Measurements from ENCODE around the gene COBLL1. TPM values are rescaled to one million over a fixed set of nuclear protein-coding genes. Genes with fewer than 3 reads are reported as not detected.
A peak's percentile ranks its signal among the peaks of the same experiment; 100 is the strongest.

COBLL1 gene
- polyA plus RNA-seq, 6 donors from 2014 or later: 39.0 to 91.5 (median 76.4) TPM

DNA sequence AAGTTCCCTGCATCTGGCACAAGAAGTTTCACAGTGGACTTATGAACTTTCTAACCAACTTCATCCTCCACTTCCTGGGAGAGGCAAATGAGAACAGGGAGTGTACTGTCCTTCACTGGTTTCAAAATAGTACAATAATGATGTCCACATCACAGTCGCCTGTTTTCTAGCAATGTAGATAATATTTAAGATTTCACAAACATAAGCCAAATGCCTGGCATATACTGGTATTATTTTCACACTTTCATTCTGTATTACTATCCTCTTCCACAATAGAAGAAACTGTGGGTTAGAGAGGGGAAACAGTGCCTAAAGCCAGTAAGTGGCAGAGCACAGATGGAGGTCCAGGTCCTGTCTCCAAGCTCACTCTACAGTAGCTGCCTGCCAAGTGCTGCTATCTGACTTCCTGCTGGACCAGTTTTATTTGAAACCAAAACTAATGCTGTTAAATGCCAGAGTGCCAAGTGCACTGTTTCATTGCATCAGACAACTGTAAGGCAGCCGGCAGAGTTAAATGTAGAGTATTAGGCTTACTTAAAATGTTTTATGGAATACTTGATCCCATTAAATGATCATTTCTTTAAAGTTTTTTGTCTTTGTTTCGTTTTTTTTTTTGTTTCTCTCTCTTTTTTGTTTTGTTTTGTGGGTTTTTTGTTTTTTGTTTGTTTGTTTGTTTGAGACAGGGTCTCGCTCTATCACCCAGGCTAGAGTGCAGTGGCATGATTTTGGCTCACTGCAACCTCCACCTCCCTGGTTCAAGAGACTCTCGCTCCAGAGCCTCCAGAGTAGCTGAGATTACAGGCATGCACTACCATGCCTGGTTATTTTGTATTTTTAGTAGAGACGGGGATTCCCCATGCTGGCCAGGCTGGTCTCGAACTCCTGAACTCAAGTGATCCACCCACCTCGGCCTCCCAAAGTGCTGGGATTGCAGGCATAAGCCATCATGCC lies 15.1 kb downstream of the COBLL1 start:
- peaks cover 8 to 11% of the 10 kb centered on the region in 2 donors for H3K36me3 Mint-ChIP-seq
- H3K4me3 Mint-ChIP-seq: peak overlapping the region in 7 of 8 donors; percentile 7 to 82 (median 61)
- peaks cover 21 to 32% (median 23%) of the 10 kb centered on the region in 3 donors for H3K4me1 Mint-ChIP-seq
- no peaks in the 10 kb centered on the region for H3K9me3 Mint-ChIP-seq
- peak overlapping the region in 2 of 6 donors; percentile 47 to 56 for H3K27ac Mint-ChIP-seq
- no peaks in the 10 kb centered on the region for H3K27me3 Mint-ChIP-seq
- no peak for DNase-seq
- ATAC-seq (ENCODE audit: low read depth in 2 of 2): peak; percentile 81 to 82

DNA sequence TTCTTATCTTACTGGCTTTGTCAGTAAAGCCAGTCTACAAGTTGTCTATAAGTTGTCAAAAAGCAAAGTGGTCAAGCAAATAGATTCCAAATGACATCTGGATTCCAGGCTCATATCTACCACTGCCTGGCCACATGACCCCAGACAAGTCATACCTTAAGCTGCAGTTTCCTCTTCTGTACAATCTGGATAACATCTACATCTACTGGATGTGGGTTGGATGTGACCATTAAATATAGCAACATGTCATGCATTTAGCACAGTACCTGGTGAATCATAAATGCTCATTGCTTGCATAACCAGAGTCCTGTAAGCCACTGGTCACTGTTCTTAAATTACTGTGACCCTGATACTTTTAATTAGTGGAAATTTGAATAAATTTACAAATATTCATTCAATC lies 16.8 kb downstream of the COBLL1 start:
- Mint-ChIP-seq H3K27me3 (no peaks in the 10 kb centered on the region), H3K4me1 (peaks cover 29 to 33% (median 29%) of the 10 kb centered on the region in 3 donors), H3K36me3 (peaks cover 8 to 16% of the 10 kb centered on the region in 2 donors), H3K4me3 (no peak overlapping the region), H3K27ac (no peak overlapping the region), H3K9me3 (no peaks in the 10 kb centered on the region)
- ATAC-seq (ENCODE audit: low read depth in 2 of 2) (no peak), DNase-seq (no peak)

DNA sequence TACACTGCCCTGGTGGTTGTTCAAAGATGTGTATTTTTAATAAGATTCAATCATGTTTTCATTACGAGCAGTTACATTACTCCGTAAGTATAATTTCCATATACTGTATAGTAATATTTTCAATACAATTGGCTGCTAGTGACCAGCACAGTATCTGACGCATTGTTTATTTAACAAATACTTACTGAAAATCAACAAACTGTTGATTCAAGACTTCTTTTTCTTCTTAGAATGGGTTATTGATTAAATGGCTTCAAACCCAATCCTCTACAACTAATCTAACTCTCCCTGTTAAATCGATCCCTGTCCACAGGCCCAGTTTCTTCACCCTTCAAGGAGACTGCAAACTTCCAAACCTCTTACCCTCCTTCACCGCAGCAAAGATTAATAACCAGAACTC lies 18.5 kb downstream of the COBLL1 start:
- no peaks in the 10 kb centered on the region for H3K27me3 Mint-ChIP-seq
- ATAC-seq (ENCODE audit: low read depth in 2 of 2): no peak
- H3K4me3 Mint-ChIP-seq: no peak overlapping the region
- H3K27ac Mint-ChIP-seq: peak overlapping the region in 1 of 6 donors; percentile 2
- no peaks in the 10 kb centered on the region for H3K9me3 Mint-ChIP-seq
- peaks cover 21 to 33% (median 28%) of the 10 kb centered on the region in 3 donors for H3K4me1 Mint-ChIP-seq
- no peak for DNase-seq
- peaks cover 8 to 14% of the 10 kb centered on the region in 2 donors for H3K36me3 Mint-ChIP-seq

DNA sequence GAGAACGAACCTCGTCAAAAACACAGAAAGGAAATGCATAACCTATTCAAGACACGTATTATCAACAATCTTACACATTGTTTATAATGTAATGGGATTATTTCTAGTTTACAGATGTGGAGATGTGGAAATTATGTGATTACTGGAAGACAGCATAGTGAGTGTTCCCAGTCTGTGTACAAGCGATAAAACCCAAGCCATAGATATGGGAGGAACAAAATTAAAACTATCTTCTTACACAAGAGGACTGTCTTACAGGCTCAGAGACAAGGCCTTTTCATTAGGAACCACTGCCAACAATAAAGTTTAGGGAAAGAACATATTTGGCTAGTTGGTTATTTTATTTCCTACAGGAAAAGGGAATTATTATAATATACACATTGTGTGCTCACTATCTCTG lies 20.3 kb downstream of the COBLL1 start:
- peaks cover 10 to 26% (median 19%) of the 10 kb centered on the region in 3 donors for H3K4me1 Mint-ChIP-seq
- no peaks in the 10 kb centered on the region for H3K27me3 Mint-ChIP-seq
- no peak overlapping the region for H3K4me3 Mint-ChIP-seq
- peaks cover 8 to 14% of the 10 kb centered on the region in 2 donors for H3K36me3 Mint-ChIP-seq
- H3K27ac Mint-ChIP-seq: peak overlapping the region in 1 of 6 donors; percentile 19
- ATAC-seq (ENCODE audit: low read depth in 2 of 2): no peak
- H3K9me3 Mint-ChIP-seq: no peaks in the 10 kb centered on the region
- DNase-seq: no peak

DNA sequence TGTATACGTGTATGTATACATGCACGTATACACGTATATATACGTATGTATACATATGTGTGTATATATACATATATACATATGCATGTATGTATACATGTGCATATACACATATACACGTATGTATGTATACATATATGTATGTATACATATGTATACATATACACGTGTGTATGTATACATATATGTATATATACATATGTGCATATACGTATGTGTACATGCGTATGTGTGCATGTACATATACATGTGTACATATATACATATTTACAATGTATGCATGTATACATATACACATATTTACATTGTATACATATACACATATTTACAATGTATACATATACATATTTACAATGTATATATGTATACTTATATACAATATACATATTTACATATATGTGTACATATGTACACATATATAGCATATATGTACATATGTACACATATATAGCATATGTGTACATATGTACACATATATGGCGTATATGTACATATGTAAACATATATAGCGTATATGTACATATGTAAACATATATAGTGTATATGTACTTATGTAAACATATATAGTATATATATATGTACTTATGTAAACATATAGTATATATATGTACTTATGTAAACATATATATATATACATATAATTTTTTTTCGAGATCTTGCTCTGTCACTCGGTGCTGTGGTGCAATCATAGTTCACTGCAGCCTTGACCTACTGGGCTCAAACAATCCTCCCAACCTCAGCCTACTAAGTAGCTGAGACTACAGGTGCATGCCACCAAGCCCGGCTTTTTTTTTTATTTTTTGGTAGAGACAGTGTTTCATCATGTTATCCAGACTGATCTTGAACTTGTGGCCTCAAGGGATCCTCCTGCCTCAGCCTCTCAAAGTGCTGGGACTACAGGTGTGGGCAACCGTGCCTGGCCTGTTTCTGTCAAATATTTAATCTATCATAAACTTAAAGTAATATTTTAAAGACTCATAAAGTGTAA lies 23.2 kb downstream of the COBLL1 start:
- DNase-seq (no peak), ATAC-seq (ENCODE audit: low read depth in 2 of 2) (no peak)
- peaks cover 5 to 11% of the 10 kb centered on the region in 2 donors for H3K36me3 Mint-ChIP-seq
- peak overlapping the region in 1 of 6 donors; percentile 36 for H3K27ac Mint-ChIP-seq
- peaks cover 10 to 18% (median 12%) of the 10 kb centered on the region in 3 donors for H3K4me1 Mint-ChIP-seq
- no peaks in the 10 kb centered on the region for H3K9me3 Mint-ChIP-seq
- no peak overlapping the region for H3K4me3 Mint-ChIP-seq
- H3K27me3 Mint-ChIP-seq: no peaks in the 10 kb centered on the region

DNA sequence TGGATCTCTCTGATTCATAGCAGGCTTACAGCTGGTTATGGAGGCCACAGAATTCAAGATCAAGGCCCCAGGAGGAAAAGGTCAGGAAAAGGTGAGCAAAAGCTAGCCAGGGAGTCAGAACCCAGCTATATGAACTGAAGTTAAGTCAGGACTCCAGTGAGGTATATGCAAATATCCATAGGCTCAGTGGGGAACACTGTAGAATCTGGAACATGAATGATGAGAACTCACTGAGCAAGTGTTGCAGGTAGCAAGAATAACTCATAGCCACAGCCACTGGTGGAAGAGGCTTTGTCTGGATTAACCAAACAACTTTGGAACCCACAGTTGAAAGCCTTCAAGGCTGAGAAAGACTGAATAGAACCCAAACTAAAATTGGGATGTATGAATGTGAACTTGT lies 24.7 kb downstream of the COBLL1 start:
- Mint-ChIP-seq H3K27me3 (no peaks in the 10 kb centered on the region), H3K27ac (no peak overlapping the region), H3K36me3 (peaks cover 0 to 7% of the 10 kb centered on the region in 2 donors), H3K4me3 (no peak overlapping the region), H3K4me1 (peaks cover 9 to 25% (median 15%) of the 10 kb centered on the region in 3 donors), H3K9me3 (no peaks in the 10 kb centered on the region)
- ATAC-seq (ENCODE audit: low read depth in 2 of 2) (no peak), DNase-seq (no peak)

DNA sequence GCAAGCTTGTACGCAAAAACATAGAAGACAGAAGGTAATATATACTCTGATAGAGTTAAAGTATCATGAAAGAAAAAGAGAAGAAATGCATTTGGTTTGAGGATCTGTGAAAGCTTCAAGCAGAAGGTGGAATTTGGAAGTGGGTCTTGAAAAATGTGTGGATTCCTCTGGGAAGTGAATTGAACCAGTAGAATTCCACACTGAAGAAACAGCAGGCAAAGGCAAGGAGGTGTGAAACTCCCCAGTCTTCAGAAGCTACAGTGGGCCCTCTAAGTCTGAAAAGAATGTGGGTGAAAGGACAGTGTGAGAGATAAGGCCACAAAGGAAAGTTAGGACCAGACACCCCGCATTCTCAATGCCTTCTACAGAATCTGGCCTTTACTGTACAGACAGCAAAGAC lies 25.6 kb downstream of the COBLL1 start:
- no peak for DNase-seq
- H3K4me3 Mint-ChIP-seq: no peak overlapping the region
- H3K4me1 Mint-ChIP-seq: peaks cover 5 to 21% (median 20%) of the 10 kb centered on the region in 3 donors
- no peaks in the 10 kb centered on the region for H3K27me3 Mint-ChIP-seq
- H3K36me3 Mint-ChIP-seq: peaks cover 0 to 7% of the 10 kb centered on the region in 2 donors
- no peak for ATAC-seq (ENCODE audit: low read depth in 2 of 2)
- H3K27ac Mint-ChIP-seq: no peak overlapping the region
- no peaks in the 10 kb centered on the region for H3K9me3 Mint-ChIP-seq

DNA sequence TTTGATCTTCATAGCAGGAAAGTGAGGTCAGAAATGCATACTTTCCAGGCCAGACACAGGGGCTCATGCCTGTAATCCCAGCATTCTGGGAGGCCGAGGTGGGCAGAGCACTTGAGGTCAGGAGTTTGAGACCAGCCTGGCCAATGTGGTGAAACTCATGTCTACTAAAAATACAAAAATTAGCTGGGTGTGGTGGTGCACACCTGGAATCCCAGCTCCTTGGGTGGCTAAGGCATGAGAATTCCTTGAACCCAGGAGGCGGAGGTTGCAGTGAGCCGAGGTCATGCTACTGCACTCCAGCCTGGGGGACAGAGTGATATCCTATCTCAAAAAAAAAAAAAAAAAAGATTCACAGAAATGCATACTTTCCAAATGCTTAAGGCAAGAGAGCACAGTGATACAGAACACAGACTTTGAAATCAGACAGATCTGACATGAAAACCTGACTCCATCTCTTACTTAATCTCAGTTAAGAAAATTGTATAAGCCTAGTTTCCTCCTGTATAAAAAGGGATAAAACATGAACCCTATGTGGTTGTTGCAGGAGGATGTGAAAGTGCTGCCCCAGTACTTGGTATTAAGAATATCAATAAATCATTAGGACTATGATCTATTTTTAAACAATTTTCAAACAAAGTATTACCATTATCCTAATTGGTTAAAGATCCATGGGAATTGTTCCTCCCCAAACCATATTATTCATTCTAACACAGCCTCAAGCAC lies 26.4 kb downstream of the COBLL1 start:
- Mint-ChIP-seq H3K36me3 (no peaks in the 10 kb centered on the region), H3K4me1 (peaks cover 3 to 19% (median 13%) of the 10 kb centered on the region in 3 donors), H3K4me3 (peak overlapping the region in 1 of 8 donors; percentile 35), H3K27ac (peak overlapping the region in 2 of 6 donors; percentile 56 to 59), H3K27me3 (no peaks in the 10 kb centered on the region), H3K9me3 (no peaks in the 10 kb centered on the region)
- DNase-seq (no peak), ATAC-seq (ENCODE audit: low read depth in 2 of 2) (peak; percentile 52 to 61)

DNA sequence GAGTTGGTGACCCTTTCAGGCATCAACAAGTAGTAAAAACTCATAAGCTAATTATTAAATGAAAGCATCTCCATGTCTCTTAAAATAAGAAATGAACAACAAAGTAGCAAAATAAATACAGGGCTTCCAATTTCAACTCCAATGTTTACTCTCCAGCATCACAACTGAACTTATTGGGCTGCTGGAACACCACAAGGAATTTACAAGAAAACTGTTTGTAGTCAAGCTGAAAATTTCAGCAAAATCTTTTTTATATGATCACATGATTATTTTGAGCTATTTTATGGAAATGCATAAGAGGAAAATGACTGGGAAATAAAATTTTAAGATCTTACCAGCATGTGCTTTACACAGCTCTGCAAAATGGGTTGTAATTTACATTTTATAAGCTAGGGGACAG lies 28.1 kb downstream of the COBLL1 start:
- Mint-ChIP-seq H3K4me3 (no peak overlapping the region), H3K4me1 (peaks cover 3 to 16% (median 13%) of the 10 kb centered on the region in 3 donors), H3K9me3 (no peaks in the 10 kb centered on the region), H3K27ac (peak overlapping the region in 1 of 6 donors; percentile 42), H3K27me3 (no peaks in the 10 kb centered on the region), H3K36me3 (no peaks in the 10 kb centered on the region)
- no peak for DNase-seq
- no peak for ATAC-seq (ENCODE audit: low read depth in 2 of 2)

DNA sequence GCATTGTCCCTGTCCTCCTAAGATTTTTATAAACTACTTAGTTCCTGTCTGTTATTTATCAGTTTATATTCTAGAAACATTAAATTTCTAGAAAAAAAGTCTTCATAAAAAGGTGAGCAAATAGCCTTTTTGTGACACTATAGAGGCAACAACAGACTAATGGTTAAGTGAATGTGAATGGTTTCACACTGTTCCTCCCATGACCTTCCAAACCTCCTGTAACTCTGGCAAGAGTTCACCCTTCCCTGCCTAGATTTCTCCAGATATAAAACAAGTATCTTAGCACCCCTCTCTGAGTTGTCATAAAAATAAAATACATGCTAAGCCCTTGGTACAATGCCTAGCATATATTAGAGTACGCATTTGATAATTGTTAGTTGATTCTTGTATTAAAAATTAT lies 29.2 kb downstream of the COBLL1 start:
- no peaks in the 10 kb centered on the region for H3K9me3 Mint-ChIP-seq
- peak overlapping the region in 1 of 6 donors; percentile 8 for H3K27ac Mint-ChIP-seq
- DNase-seq (no peak), ATAC-seq (ENCODE audit: low read depth in 2 of 2) (no peak)
- H3K27me3 Mint-ChIP-seq: no peaks in the 10 kb centered on the region
- peaks cover 3 to 17% (median 13%) of the 10 kb centered on the region in 3 donors for H3K4me1 Mint-ChIP-seq
- no peaks in the 10 kb centered on the region for H3K36me3 Mint-ChIP-seq
- no peak overlapping the region for H3K4me3 Mint-ChIP-seq

DNA sequence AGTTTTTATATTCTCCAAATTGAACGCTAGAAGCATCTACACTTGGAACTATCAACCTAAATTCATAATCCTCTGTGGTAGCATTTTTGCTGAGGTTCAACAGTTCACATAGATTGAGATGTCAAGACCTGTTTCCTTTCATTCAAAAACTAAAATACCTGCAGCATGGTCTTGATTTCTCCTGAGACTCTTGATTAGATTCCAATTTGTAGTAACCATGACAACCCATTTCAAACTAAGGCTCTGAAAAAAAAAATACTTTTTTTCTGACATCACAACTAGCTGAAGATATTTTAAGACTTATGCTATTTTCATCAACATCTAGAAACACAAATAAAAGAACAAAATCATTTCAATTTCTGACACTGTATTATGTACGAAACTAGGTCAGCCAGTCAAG lies 29.8 kb downstream of the COBLL1 start:
- DNase-seq (no peak), ATAC-seq (ENCODE audit: low read depth in 2 of 2) (no peak)
- H3K4me1 Mint-ChIP-seq: peaks cover 3 to 22% (median 13%) of the 10 kb centered on the region in 3 donors
- H3K27ac Mint-ChIP-seq: peak overlapping the region in 1 of 6 donors; percentile 33
- H3K36me3 Mint-ChIP-seq: no peaks in the 10 kb centered on the region
- no peaks in the 10 kb centered on the region for H3K27me3 Mint-ChIP-seq
- no peak overlapping the region for H3K4me3 Mint-ChIP-seq
- H3K9me3 Mint-ChIP-seq: no peaks in the 10 kb centered on the region

DNA sequence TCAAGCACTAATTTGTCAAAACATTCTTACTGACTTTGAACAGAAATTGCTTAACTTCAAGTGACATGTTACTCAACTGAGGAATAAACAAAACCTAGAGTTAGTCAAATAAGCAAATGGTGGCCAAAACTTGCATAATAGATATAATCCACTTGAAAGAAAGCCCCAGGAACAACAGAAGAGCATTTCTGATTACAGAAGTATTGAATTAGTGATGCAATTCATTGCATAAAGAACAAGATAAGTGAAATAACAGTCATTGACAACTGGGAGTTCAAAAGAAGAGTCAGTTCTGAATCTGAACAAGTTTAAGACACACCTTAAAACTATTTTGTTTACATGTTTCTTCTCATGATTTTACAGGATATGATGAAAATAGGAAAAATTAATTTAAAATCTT lies 30.8 kb downstream of the COBLL1 start:
- no peak for ATAC-seq (ENCODE audit: low read depth in 2 of 2)
- no peak overlapping the region for H3K4me3 Mint-ChIP-seq
- no peaks in the 10 kb centered on the region for H3K9me3 Mint-ChIP-seq
- peaks cover 3 to 22% (median 13%) of the 10 kb centered on the region in 3 donors for H3K4me1 Mint-ChIP-seq
- no peaks in the 10 kb centered on the region for H3K36me3 Mint-ChIP-seq
- no peaks in the 10 kb centered on the region for H3K27me3 Mint-ChIP-seq
- no peak for DNase-seq
- H3K27ac Mint-ChIP-seq: no peak overlapping the region

DNA sequence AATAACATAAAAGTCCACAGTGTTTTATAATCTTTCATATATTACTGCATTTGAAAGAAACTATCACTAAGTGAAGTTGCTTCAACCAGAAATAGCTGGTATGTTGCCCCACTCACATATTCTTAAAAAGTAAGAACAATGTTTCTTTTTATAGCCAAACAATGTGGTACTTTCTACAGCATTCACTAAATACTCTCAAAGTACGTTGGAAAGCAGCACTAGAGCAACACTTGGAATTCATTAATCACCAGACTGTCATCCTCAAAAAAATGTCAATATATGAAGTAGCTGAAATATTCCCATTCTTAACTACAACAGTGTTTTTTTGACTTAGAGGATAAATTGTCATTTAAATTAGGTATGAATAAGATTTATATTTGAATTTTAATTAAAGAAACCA lies 32.8 kb downstream of the COBLL1 start:
- ATAC-seq (ENCODE audit: low read depth in 2 of 2) (no peak), DNase-seq (no peak)
- no peaks in the 10 kb centered on the region for H3K36me3 Mint-ChIP-seq
- H3K4me1 Mint-ChIP-seq: peaks cover 6 to 32% (median 23%) of the 10 kb centered on the region in 3 donors
- no peaks in the 10 kb centered on the region for H3K9me3 Mint-ChIP-seq
- no peaks in the 10 kb centered on the region for H3K27me3 Mint-ChIP-seq
- no peak overlapping the region for H3K27ac Mint-ChIP-seq
- no peak overlapping the region for H3K4me3 Mint-ChIP-seq

Data from naive B cell (primary cell).